OCI-LY1 (cell line): ENCODE measurements around the gene BTG4.

ENCODE experiments used
- H2AFZ ChIP-seq: fragments of 200-600 bp; sonication (generic), shearing (Covaris generic); 2 replicates; pipeline ENCODE4 v1.6.0; 2014; ENCODE audit warnings: antibody characterized with exemption, mild to moderate bottlenecking, low read length
- H3F3A ChIP-seq: fragments of 200-600 bp; sonication (generic), shearing (Covaris generic); 2 replicates; pipeline ENCODE4 v1.6.0; 2014; ENCODE audit warnings: mild to moderate bottlenecking, antibody characterized with exemption, low read length, moderate library complexity; ENCODE audit not compliant: insufficient read depth
- H3K27ac ChIP-seq: fragments of 200-600 bp; sonication (generic); 2 replicates; pipeline ENCODE4 v1.5.1; 2014; ENCODE audit warnings: low read length, mixed run types, mild to moderate bottlenecking, low read depth; ENCODE audit not compliant: poor library complexity, severe bottlenecking
- H3K27me3 ChIP-seq: fragments of 200-600 bp; sonication (generic); 2 replicates; pipeline ENCODE4 v1.6.0; 2014; ENCODE audit warnings: antibody characterized with exemption, mild to moderate bottlenecking, low read length, moderate library complexity; ENCODE audit not compliant: insufficient read depth
- H3K36me3 ChIP-seq: fragments of 200-600 bp; sonication (generic); 2 replicates; pipeline ENCODE4 v1.6.1; 2014; ENCODE audit warnings: mild to moderate bottlenecking, antibody characterized with exemption, low read length, moderate library complexity, mixed read lengths; ENCODE audit not compliant: insufficient read depth
- H3K4me1 ChIP-seq: fragments of 200-600 bp; sonication (generic); 2 replicates; pipeline ENCODE4 v1.5.1; 2014; ENCODE audit warnings: mild to moderate bottlenecking, low read length, moderate library complexity; ENCODE audit not compliant: insufficient read depth, severe bottlenecking
- H3K4me2 ChIP-seq: fragments of 200-600 bp; sonication (generic), shearing (Covaris generic); 2 replicates; pipeline ENCODE4 v1.6.1; 2014; ENCODE audit warnings: low read length
- H3K4me3 ChIP-seq: fragments of 200-600 bp; sonication (generic); 2 replicates; pipeline ENCODE4 v1.5.1; 2014; ENCODE audit warnings: low read length, low read depth, mild to moderate bottlenecking, mixed read lengths; ENCODE audit not compliant: poor library complexity, severe bottlenecking
- H3K79me2 ChIP-seq: fragments of 200-600 bp; shearing (Covaris generic); 2 replicates; pipeline ENCODE4 v1.6.1; 2016; ENCODE audit warnings: mixed run types, low read length, mixed read lengths; ENCODE audit not compliant: insufficient read depth
- H3K9ac ChIP-seq: fragments of 200-600 bp; sonication (generic), shearing (Covaris generic); 2 replicates; pipeline ENCODE4 v1.6.1; 2014; ENCODE audit warnings: mild to moderate bottlenecking, low read length, mixed read lengths
- H3K9me2 ChIP-seq: fragments of 200-600 bp; sonication (generic), shearing (Covaris generic); 2 replicates; pipeline ENCODE4 v1.6.1; 2014; ENCODE audit warnings: low read depth, mild to moderate bottlenecking, low read length, mixed read lengths
- H3K9me3 ChIP-seq: fragments of 200-600 bp; shearing (Covaris generic); 2 replicates; pipeline ENCODE4 v1.6.1; 2014; ENCODE audit warnings: low read length, mixed read lengths
- H4K20me1 ChIP-seq: fragments of 200-600 bp; sonication (generic), shearing (Covaris generic); 2 replicates; pipeline ENCODE4 v1.6.0; 2016; ENCODE audit warnings: mild to moderate bottlenecking, low read length; ENCODE audit not compliant: insufficient read depth
- CTCF ChIP-seq: fragments of 200-600 bp; sonication (generic), shearing (Covaris generic); IDR thresholded peaks from 2 replicates; pipeline ENCODE4 v1.5.1; 2017; ENCODE audit warnings: mild to moderate bottlenecking, antibody characterized with exemption, low read length, moderate library complexity, mixed read lengths
- EZH2 ChIP-seq: fragments of 200-600 bp; sonication (generic), shearing (Covaris generic); IDR thresholded peaks from 2 replicates; pipeline ENCODE4 v1.8.0; 2017; ENCODE audit warnings: borderline replicate concordance, mixed run types, mild to moderate bottlenecking, antibody characterized with exemption, low read length, moderate library complexity, mixed read lengths

The BTG4 gene

GRCh38 chr11:111555255-111555654 lies 43.1 kb upstream of the BTG4 start:
- no peak overlapping the region for H2AFZ ChIP-seq
- no peak for TF ChIP-seq EZH2
- no peak for TF ChIP-seq CTCF
- no peak overlapping the region for H3K4me3 ChIP-seq
- H3K4me1 ChIP-seq, result no peaks in the 10 kb centered on the region
- H3F3A ChIP-seq, result no peaks in the 10 kb centered on the region
- 0 out of 2 replicates have a peak, but pooled peaks cover 8% of the 10 kb centered on the region for H3K27me3 ChIP-seq
- no peak overlapping the region for H3K27ac ChIP-seq
- H3K9ac ChIP-seq, result no peak overlapping the region
- H3K79me2 ChIP-seq, result no peaks in the 10 kb centered on the region
- H3K9me2 ChIP-seq, result no peaks in the 10 kb centered on the region
- H4K20me1 ChIP-seq, result no peaks in the 10 kb centered on the region
- no peaks in the 10 kb centered on the region for H3K36me3 ChIP-seq
- no peaks in the 10 kb centered on the region for H3K9me3 ChIP-seq
- H3K4me2 ChIP-seq, result no peak overlapping the region

- no peaks in the 10 kb centered on the region for H3K79me2 ChIP-seq
- no peak overlapping the region for H3K9ac ChIP-seq
- TF ChIP-seq EZH2 (no peak), CTCF (no peak)
- H3K4me2 ChIP-seq, result no peak overlapping the region
- no peak overlapping the region for H3K4me3 ChIP-seq
- no peaks in the 10 kb centered on the region for H3F3A ChIP-seq
- H3K27me3 ChIP-seq, result 0 out of 2 replicates have a peak, but pooled peaks cover 8% of the 10 kb centered on the region
- no peaks in the 10 kb centered on the region for H3K4me1 ChIP-seq
- H2AFZ ChIP-seq, result no peak overlapping the region
- no peaks in the 10 kb centered on the region for H4K20me1 ChIP-seq
- H3K27ac ChIP-seq, result no peak overlapping the region
- H3K9me2 ChIP-seq, result no peaks in the 10 kb centered on the region
- no peaks in the 10 kb centered on the region for H3K36me3 ChIP-seq
- H3K9me3 ChIP-seq, result no peaks in the 10 kb centered on the region
These were observed 42.3 kb upstream of the BTG4 start for GRCh38 chr11:111554532-111554931.

GRCh38 chr11:111550258-111550657 lies 38.1 kb upstream of the BTG4 start:
- Histone ChIP-seq H3K4me2 (no peak overlapping the region), H3F3A (no peaks in the 10 kb centered on the region), H3K27ac (no peak overlapping the region), H3K79me2 (no peaks in the 10 kb centered on the region), H3K27me3 (peaks cover 8% of the 10 kb centered on the region), H4K20me1 (no peaks in the 10 kb centered on the region), H3K4me1 (no peaks in the 10 kb centered on the region), H3K36me3 (no peaks in the 10 kb centered on the region), H3K9ac (no peak overlapping the region), H3K4me3 (no peak overlapping the region), H3K9me3 (no peaks in the 10 kb centered on the region), H3K9me2 (no peaks in the 10 kb centered on the region), H2AFZ (no peak overlapping the region)
- TF ChIP-seq EZH2 (no peak), CTCF (no peak)
